ENCODE measurements around the gene BTBD18.

BTBD18 gene

GRCh38 chr11:57775491-57775890, 23.9 kb upstream of the BTBD18 start:
- DNase-seq = no peak

- DNase-seq = no peak
Observed at GRCh38 chr11:57773026-57773598, 21.5 kb upstream of the BTBD18 start.

GRCh38 chr11:57772562-57772961, 20.9 kb upstream of the BTBD18 start:
- no peak for DNase-seq

- DNase-seq = no peak
Observed at GRCh38 chr11:57771365-57771764, 19.7 kb upstream of the BTBD18 start.

- no peak for DNase-seq
Observed at GRCh38 chr11:57770793-57771192, 19.2 kb upstream of the BTBD18 start.

- DNase-seq = no peak
Observed at GRCh38 chr11:57764972-57765371, 13.4 kb upstream of the BTBD18 start.

GRCh38 chr11:57764566-57764965, 12.9 kb upstream of the BTBD18 start:
- no peak for DNase-seq

GRCh38 chr11:57764021-57764420, 12.4 kb upstream of the BTBD18 start:
- no peak for DNase-seq

- no peak for DNase-seq
Observed at GRCh38 chr11:57763568-57763967, 11.9 kb upstream of the BTBD18 start.

GRCh38 chr11:57762235-57762861, 10.7 kb upstream of the BTBD18 start:
- DNase-seq = no peak

- no peak for DNase-seq
Observed at GRCh38 chr11:57761301-57762234, 9.9 kb upstream of the BTBD18 start, which contains the start of gene CTNND1. Gene CTNND1 (plus strand): TSS chr11:57761802. CDS start chr11:57791479, 29,677 bp downstream.

GRCh38 chr11:57758174-57758573, 6.6 kb upstream of the BTBD18 start:
- DNase-seq = no peak

- no peak for DNase-seq
Observed at GRCh38 chr11:57752954-57753353, 1.3 kb upstream of the BTBD18 start.

GRCh38 chr11:57751176-57751575, 443 bp downstream of the BTBD18 start:
- DNase-seq = no peak

GRCh38 chr11:57746920-57747319, 4.7 kb downstream of the BTBD18 start:
- DNase-seq = no peak

GRCh38 chr11:57745206-57745605, 6.4 kb downstream of the BTBD18 start:
- DNase-seq = no peak

GRCh38 chr11:57744357-57744756, 7.3 kb downstream of the BTBD18 start:
- DNase-seq = no peak

- no peak for DNase-seq
Observed at GRCh38 chr11:57742087-57742452, 9.5 kb downstream of the BTBD18 start.

GRCh38 chr11:57741132-57742086, 10.2 kb downstream of the BTBD18 start, which contains the start of gene SELENOH:
Gene SELENOH (plus strand): TSS chr11:57741491. CDS start chr11:57741596, 105 bp downstream.
- peak; percentile 94 for DNase-seq

GRCh38 chr11:57735619-57736298, 15.9 kb downstream of the BTBD18 start:
- no peak for DNase-seq

GRCh38 chr11:57732661-57733060, 19.0 kb downstream of the BTBD18 start:
- DNase-seq = no peak

- DNase-seq = no peak
Observed at GRCh38 chr11:57729479-57729878, 22.1 kb downstream of the BTBD18 start.
